ENCODE measurements around the gene CEBPG. TPM values are rescaled to one million over a fixed set of nuclear protein-coding genes. Genes with fewer than 3 reads are reported as not detected.

The CEBPG gene
- total RNA-seq, 1 experiment from 2014 or later = 48.6 TPM

- Histone ChIP-seq H3K27me3 (replicated peaks; ENCODE audit: insufficient read depth, low read depth, low read length, poor library complexity) (no peaks in the 10 kb centered on the region), H3K9me3 (ENCODE audit: low read depth, low read length, poor library complexity, severe bottlenecking) (no peaks in the 10 kb centered on the region), H3K36me3 (ENCODE audit: insufficient read depth, low read length, poor library complexity, severe bottlenecking) (no peaks in the 10 kb centered on the region), H3K4me3 (ENCODE audit: low read depth, low read length, poor library complexity, severe bottlenecking) (no peak overlapping the region), H3K4me1 (ENCODE audit: insufficient read depth, low read length, poor library complexity, severe bottlenecking) (peaks cover 13% of the 10 kb centered on the region), H3K27ac (ENCODE audit: low read depth, low read length, poor library complexity, severe bottlenecking) (no peak overlapping the region)
- TF ChIP-seq EZH2 (IDR thresholded peaks at IDR 0.05; ENCODE audit: borderline replicate concordance, low read depth, low read length, poor library complexity, severe bottlenecking) = no peak
- no peak for TF ChIP-seq CTCF (conservative IDR thresholded peaks at IDR 0.05; ENCODE audit: low read depth, low read length)
- no peak for DNase-seq (ENCODE audit: low spot score)
- intact Hi-C loops (cut with micrococcal nuclease; ENCODE audit: unreplicated experiment) = no loop called here
- CTCF ChIA-PET = interaction anchor here (0.5 kb wide), 1 partner anchor 136 kb away, joined by 4 read pairs; no protein-coding TSS in a partner anchor
- POLR2A ChIA-PET (ENCODE audit: low non-redundant PET) = no interaction called here
- BruUV-seq (replicated peaks) = no TSS peak
Measured at GRCh38 chr19:33390908-33391630, 17.6 kb downstream of the CEBPG start.

GRCh38 chr19:33391631-33392249, 18.2 kb downstream of the CEBPG start:
- intact Hi-C loops (cut with micrococcal nuclease; ENCODE audit: unreplicated experiment) = no loop called here
- peaks cover 13% of the 10 kb centered on the region for H3K4me1 ChIP-seq (ENCODE audit: insufficient read depth, low read length, poor library complexity, severe bottlenecking)
- H3K4me3 ChIP-seq (ENCODE audit: low read depth, low read length, poor library complexity, severe bottlenecking) = no peak overlapping the region
- no peak overlapping the region for H3K27ac ChIP-seq (ENCODE audit: low read depth, low read length, poor library complexity, severe bottlenecking)
- POLR2A ChIA-PET (ENCODE audit: low non-redundant PET) = interaction anchor here (0.7 to 0.8 kb wide), 2 partner anchors 10 to 18 kb away, joined by 3 read pairs; partner anchors contain the start of gene CEBPG
- DNase-seq (ENCODE audit: low spot score) = no peak
- no peaks in the 10 kb centered on the region for H3K9me3 ChIP-seq (ENCODE audit: low read depth, low read length, poor library complexity, severe bottlenecking)
- BruUV-seq (replicated peaks) = no TSS peak
- no peaks in the 10 kb centered on the region for H3K27me3 ChIP-seq (replicated peaks; ENCODE audit: insufficient read depth, low read depth, low read length, poor library complexity)
- TF ChIP-seq EZH2 (IDR thresholded peaks at IDR 0.05; ENCODE audit: borderline replicate concordance, low read depth, low read length, poor library complexity, severe bottlenecking) = no peak
- TF ChIP-seq CTCF (conservative IDR thresholded peaks at IDR 0.05; ENCODE audit: low read depth, low read length) = no peak
- H3K36me3 ChIP-seq (ENCODE audit: insufficient read depth, low read length, poor library complexity, severe bottlenecking) = no peaks in the 10 kb centered on the region
- CTCF ChIA-PET = no interaction called here

- TF ChIP-seq CTCF (conservative IDR thresholded peaks at IDR 0.05; ENCODE audit: low read depth, low read length) (no peak), EZH2 (IDR thresholded peaks at IDR 0.05; ENCODE audit: borderline replicate concordance, low read depth, low read length, poor library complexity, severe bottlenecking) (no peak)
- DNase-seq (ENCODE audit: low spot score) = no peak
- H3K9me3 ChIP-seq (ENCODE audit: low read depth, low read length, poor library complexity, severe bottlenecking) = no peaks in the 10 kb centered on the region
- no peak overlapping the region for H3K27ac ChIP-seq (ENCODE audit: low read depth, low read length, poor library complexity, severe bottlenecking)
- no TSS peak for BruUV-seq (replicated peaks)
- intact Hi-C loops (cut with micrococcal nuclease; ENCODE audit: unreplicated experiment) = no loop called here
- no peaks in the 10 kb centered on the region for H3K36me3 ChIP-seq (ENCODE audit: insufficient read depth, low read length, poor library complexity, severe bottlenecking)
- no peak overlapping the region for H3K4me3 ChIP-seq (ENCODE audit: low read depth, low read length, poor library complexity, severe bottlenecking)
- no peaks in the 10 kb centered on the region for H3K27me3 ChIP-seq (replicated peaks; ENCODE audit: insufficient read depth, low read depth, low read length, poor library complexity)
- POLR2A ChIA-PET (ENCODE audit: low non-redundant PET) = interaction anchor here (0.7 to 0.8 kb wide), 2 partner anchors 9 to 19 kb away, joined by 3 read pairs; partner anchors contain the start of gene CEBPG
- H3K4me1 ChIP-seq (ENCODE audit: insufficient read depth, low read length, poor library complexity, severe bottlenecking) = peaks cover 13% of the 10 kb centered on the region
- CTCF ChIA-PET = no interaction called here
Measured at GRCh38 chr19:33392341-33393285, 19.1 kb downstream of the CEBPG start.
